Lower leg skin (tissue), 3 donors: ENCODE results near the gene CERS5.

ENCODE experiments used
- POLR2A ChIP-seq, 2 donors: fragments of 450-650 bp; IDR thresholded peaks; one replicate each; pipeline ENCODE4 v1.6.1; 2016 to 2017; ENCODE audit warnings: antibody characterized with exemption in 2 of 2, mild to moderate bottlenecking in 1 of 2, moderate library complexity in 1 of 2
- TF ChIP-seq, protein P1 (sequence below), 3 donors: fragments of 450-650 bp; IDR thresholded peaks; one replicate each; pipeline ENCODE4 v1.5.1; 2016; ENCODE audit warnings: antibody characterized with exemption in 3 of 3, mild to moderate bottlenecking in 3 of 3, moderate library complexity in 2 of 3

DNA sequence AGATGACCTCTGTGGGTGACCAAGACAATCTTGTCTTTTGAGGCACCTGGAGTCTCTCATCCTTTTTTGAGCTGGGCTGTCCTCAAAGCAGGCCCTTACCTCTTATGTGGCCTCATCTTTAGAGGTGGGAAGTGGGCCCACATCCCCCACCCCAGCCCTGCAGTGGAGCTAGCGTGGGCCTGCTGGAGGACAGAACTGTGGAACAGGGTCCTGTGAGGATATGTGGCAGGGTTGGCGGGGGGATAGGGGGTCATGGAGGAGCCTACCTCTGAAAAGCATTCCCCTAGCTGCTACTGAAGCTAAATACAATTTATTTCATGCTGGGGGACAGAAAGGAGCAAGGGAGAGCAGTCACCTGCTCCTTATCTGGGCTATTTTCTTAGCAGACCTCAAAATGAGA is 63.8 kb downstream of the CERS5 start:
- TF ChIP-seq, protein P1, sequence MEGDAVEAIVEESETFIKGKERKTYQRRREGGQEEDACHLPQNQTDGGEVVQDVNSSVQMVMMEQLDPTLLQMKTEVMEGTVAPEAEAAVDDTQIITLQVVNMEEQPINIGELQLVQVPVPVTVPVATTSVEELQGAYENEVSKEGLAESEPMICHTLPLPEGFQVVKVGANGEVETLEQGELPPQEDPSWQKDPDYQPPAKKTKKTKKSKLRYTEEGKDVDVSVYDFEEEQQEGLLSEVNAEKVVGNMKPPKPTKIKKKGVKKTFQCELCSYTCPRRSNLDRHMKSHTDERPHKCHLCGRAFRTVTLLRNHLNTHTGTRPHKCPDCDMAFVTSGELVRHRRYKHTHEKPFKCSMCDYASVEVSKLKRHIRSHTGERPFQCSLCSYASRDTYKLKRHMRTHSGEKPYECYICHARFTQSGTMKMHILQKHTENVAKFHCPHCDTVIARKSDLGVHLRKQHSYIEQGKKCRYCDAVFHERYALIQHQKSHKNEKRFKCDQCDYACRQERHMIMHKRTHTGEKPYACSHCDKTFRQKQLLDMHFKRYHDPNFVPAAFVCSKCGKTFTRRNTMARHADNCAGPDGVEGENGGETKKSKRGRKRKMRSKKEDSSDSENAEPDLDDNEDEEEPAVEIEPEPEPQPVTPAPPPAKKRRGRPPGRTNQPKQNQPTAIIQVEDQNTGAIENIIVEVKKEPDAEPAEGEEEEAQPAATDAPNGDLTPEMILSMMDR (IDR thresholded peaks at IDR 0.05), result no peak
- no peak for TF ChIP-seq POLR2A (IDR thresholded peaks at IDR 0.05)
